Measurements from ENCODE around the gene GLIPR1. TPM values are rescaled to one million over a fixed set of nuclear protein-coding genes. Genes with fewer than 3 reads are reported as not detected.
"Not testable (repeated sequence)": the region's sequence is repeated elsewhere in the genome, so short reads cannot be mapped to it uniquely, and the experiment has no call there.

The GLIPR1 gene
- total RNA-seq, 5 donors from 2014 or later (not counting 1 experiment from before 2014, with no cell fraction given) = 42.9 to 102 (median 53.5) TPM

- H3K9me3 Mint-ChIP-seq = peaks cover 0 to 12% (median 2%) of the 10 kb centered on the region in 3 donors
- no peak overlapping the region for H3K4me3 Mint-ChIP-seq
- H3K9me3 ChIP-seq = no peaks in the 10 kb centered on the region
- ChIA-PET CTCF (interaction anchor here (0.8 to 1.1 kb wide), 2 partner anchors 45 to 141 kb away, joined by 3 read pairs; no protein-coding TSS in a partner anchor), POLR2A (interaction anchor here in 1 of 2 donors (1.0 kb wide), 1 partner anchor 45 kb away, joined by 3 read pairs; no protein-coding TSS in a partner anchor)
- H3K4me1 Mint-ChIP-seq = peaks cover 0 to 16% (median 5%) of the 10 kb centered on the region in 3 donors
- no peak for ATAC-seq (replicated peaks in 1 of 4)
- no peak overlapping the region for H3K4me3 ChIP-seq (ENCODE audit: control insufficient read depth in 1 of 2, extremely low read depth in 1 of 2, low read length in 1 of 2)
- peaks cover 0 to 7% of the 10 kb centered on the region in 2 experiments for H3K27me3 ChIP-seq (replicated peaks in 1 of 2; ENCODE audit: control insufficient read depth in 2 of 2, extremely low read depth in 1 of 2, insufficient read depth in 2 of 2, low read length in 1 of 2)
- no peak overlapping the region for H3K27ac Mint-ChIP-seq
- peaks cover 0 to 12% of the 10 kb centered on the region in 2 experiments for H3K4me1 ChIP-seq (ENCODE audit: control insufficient read depth in 1 of 2, extremely low read depth in 1 of 2, insufficient read depth in 2 of 2, low read length in 2 of 2)
- no peak overlapping the region for H3K27ac ChIP-seq (ENCODE audit: low read length)
- H3K27me3 Mint-ChIP-seq = peaks cover 4 to 13% of the 10 kb centered on the region in 2 donors
- H3K36me3 ChIP-seq (ENCODE audit: control insufficient read depth in 2 of 2, extremely low read depth in 1 of 2, insufficient read depth in 1 of 2, low read length in 1 of 2) = no peaks in the 10 kb centered on the region
- peaks cover 4% of the 10 kb centered on the region for H3K36me3 Mint-ChIP-seq
- DNase-seq = no peak
Observed at GRCh38 chr12:75439930-75440329, 40.6 kb upstream of the GLIPR1 start.

GRCh38 chr12:75441687-75442449 is 38.7 kb upstream of the GLIPR1 start:
- POLR2A ChIA-PET = not testable (repeated sequence)

GRCh38 chr12:75442454-75442853 is 38.1 kb upstream of the GLIPR1 start:
- Mint-ChIP-seq H3K4me1 (peaks cover 0 to 15% (median 5%) of the 10 kb centered on the region in 3 donors), H3K27me3 (peaks cover 4 to 13% of the 10 kb centered on the region in 2 donors)
- H3K27ac ChIP-seq (ENCODE audit: low read length); H3K9me3 Mint-ChIP-seq; H3K27me3 ChIP-seq (replicated peaks in 1 of 2; ENCODE audit: control insufficient read depth in 2 of 2, extremely low read depth in 1 of 2, insufficient read depth in 2 of 2, low read length in 1 of 2); H3K36me3 ChIP-seq (ENCODE audit: control insufficient read depth in 2 of 2, extremely low read depth in 1 of 2, insufficient read depth in 1 of 2, low read length in 1 of 2); H3K4me3 ChIP-seq (ENCODE audit: control insufficient read depth in 1 of 2, extremely low read depth in 1 of 2, low read length in 1 of 2); H3K27ac Mint-ChIP-seq; DNase-seq; ATAC-seq (replicated peaks in 1 of 4); H3K9me3 ChIP-seq; H3K36me3 Mint-ChIP-seq; H3K4me3 Mint-ChIP-seq: not testable (repeated sequence)
- CTCF ChIA-PET = interaction anchor here (0.6 to 0.7 kb wide), 2 partner anchors 15 to 37 kb away, joined by 3 to 4 read pairs; no protein-coding TSS in a partner anchor
- peaks cover 0 to 12% of the 10 kb centered on the region in 2 experiments for H3K4me1 ChIP-seq (ENCODE audit: control insufficient read depth in 1 of 2, extremely low read depth in 1 of 2, insufficient read depth in 2 of 2, low read length in 2 of 2)
- POLR2A ChIA-PET = interaction anchor here (0.6 kb wide), 2 partner anchors 14 to 43 kb away, joined by 3 read pairs; no protein-coding TSS in a partner anchor
- no CpG with 5 or more reads among the region's 3 CpGs for WGBS (ENCODE audit: insufficient coverage)

More at GRCh38 chr12:75441687-75442449, 38.7 kb upstream of the GLIPR1 start:
- 50% methylated on average over 3 of the region's 4 CpGs for WGBS (ENCODE audit: insufficient coverage)
- CTCF ChIA-PET = interaction anchor here in 1 of 2 donors (0.6 kb wide), 1 partner anchor 38 kb away, joined by 4 read pairs; no protein-coding TSS in a partner anchor
- not testable (repeated sequence) for H3K36me3 ChIP-seq (ENCODE audit: control insufficient read depth in 2 of 2, extremely low read depth in 1 of 2, insufficient read depth in 1 of 2, low read length in 1 of 2); H3K27me3 ChIP-seq (replicated peaks in 1 of 2; ENCODE audit: control insufficient read depth in 2 of 2, extremely low read depth in 1 of 2, insufficient read depth in 2 of 2, low read length in 1 of 2); H3K9me3 Mint-ChIP-seq; H3K4me3 Mint-ChIP-seq; H3K9me3 ChIP-seq; H3K27ac Mint-ChIP-seq; H3K27ac ChIP-seq (ENCODE audit: low read length); ATAC-seq (replicated peaks in 1 of 4); H3K36me3 Mint-ChIP-seq; H3K4me3 ChIP-seq (ENCODE audit: control insufficient read depth in 1 of 2, extremely low read depth in 1 of 2, low read length in 1 of 2)
- Mint-ChIP-seq H3K4me1 (peaks cover 0 to 16% (median 5%) of the 10 kb centered on the region in 3 donors), H3K27me3 (peaks cover 4 to 13% of the 10 kb centered on the region in 2 donors)
- peak in 1 of 35 experiments; percentile 11 for DNase-seq
- peaks cover 0 to 12% of the 10 kb centered on the region in 2 experiments for H3K4me1 ChIP-seq (ENCODE audit: control insufficient read depth in 1 of 2, extremely low read depth in 1 of 2, insufficient read depth in 2 of 2, low read length in 2 of 2)

GRCh38 chr12:75443709-75444108 is 36.8 kb upstream of the GLIPR1 start:
- Histone ChIP-seq H3K4me1 (ENCODE audit: control insufficient read depth in 1 of 2, extremely low read depth in 1 of 2, insufficient read depth in 2 of 2, low read length in 2 of 2) (no peaks in the 10 kb centered on the region), H3K27ac (ENCODE audit: low read length) (no peak overlapping the region), H3K36me3 (ENCODE audit: control insufficient read depth in 2 of 2, extremely low read depth in 1 of 2, insufficient read depth in 1 of 2, low read length in 1 of 2) (no peaks in the 10 kb centered on the region), H3K4me3 (ENCODE audit: control insufficient read depth in 1 of 2, extremely low read depth in 1 of 2, low read length in 1 of 2) (no peak overlapping the region), H3K27me3 (replicated peaks in 1 of 2; ENCODE audit: control insufficient read depth in 2 of 2, extremely low read depth in 1 of 2, insufficient read depth in 2 of 2, low read length in 1 of 2) (peaks cover 0 to 7% of the 10 kb centered on the region in 2 experiments), H3K9me3 (no peaks in the 10 kb centered on the region)
- DNase-seq (no peak), ATAC-seq (replicated peaks in 1 of 4) (no peak)
- Mint-ChIP-seq H3K4me3 (no peak overlapping the region), H3K36me3 (peaks cover 4% of the 10 kb centered on the region), H3K9me3 (peaks cover 0 to 4% (median 2%) of the 10 kb centered on the region in 3 donors), H3K27ac (no peak overlapping the region), H3K4me1 (peaks cover 0 to 4% (median 2%) of the 10 kb centered on the region in 3 donors), H3K27me3 (peaks cover 4 to 13% of the 10 kb centered on the region in 2 donors)
- ChIA-PET POLR2A (no interaction called here), CTCF (no interaction called here)
- no CpG with 5 or more reads among the region's 3 CpGs for WGBS (ENCODE audit: insufficient coverage)

GRCh38 chr12:75444429-75445136 is 36.0 kb upstream of the GLIPR1 start:
- Mint-ChIP-seq H3K27ac (no peak overlapping the region), H3K9me3 (peaks cover 0 to 4% (median 2%) of the 10 kb centered on the region in 3 donors), H3K4me3 (no peak overlapping the region), H3K36me3 (peaks cover 4% of the 10 kb centered on the region), H3K4me1 (no peaks in the 10 kb centered on the region), H3K27me3 (peaks cover 4 to 13% of the 10 kb centered on the region in 2 donors)
- Histone ChIP-seq H3K9me3 (no peaks in the 10 kb centered on the region), H3K36me3 (ENCODE audit: control insufficient read depth in 2 of 2, extremely low read depth in 1 of 2, insufficient read depth in 1 of 2, low read length in 1 of 2) (no peaks in the 10 kb centered on the region), H3K27me3 (replicated peaks in 1 of 2; ENCODE audit: control insufficient read depth in 2 of 2, extremely low read depth in 1 of 2, insufficient read depth in 2 of 2, low read length in 1 of 2) (peaks cover 0 to 7% of the 10 kb centered on the region in 2 experiments), H3K27ac (ENCODE audit: low read length) (no peak overlapping the region), H3K4me3 (ENCODE audit: control insufficient read depth in 1 of 2, extremely low read depth in 1 of 2, low read length in 1 of 2) (no peak overlapping the region), H3K4me1 (ENCODE audit: control insufficient read depth in 1 of 2, extremely low read depth in 1 of 2, insufficient read depth in 2 of 2, low read length in 2 of 2) (no peaks in the 10 kb centered on the region)
- ChIA-PET CTCF (no interaction called here), POLR2A (no interaction called here)
- 90% methylated on average over 2 of the region's 6 CpGs for WGBS (ENCODE audit: insufficient coverage)
- no peak for ATAC-seq (replicated peaks in 1 of 4)
- no peak for DNase-seq

DNA sequence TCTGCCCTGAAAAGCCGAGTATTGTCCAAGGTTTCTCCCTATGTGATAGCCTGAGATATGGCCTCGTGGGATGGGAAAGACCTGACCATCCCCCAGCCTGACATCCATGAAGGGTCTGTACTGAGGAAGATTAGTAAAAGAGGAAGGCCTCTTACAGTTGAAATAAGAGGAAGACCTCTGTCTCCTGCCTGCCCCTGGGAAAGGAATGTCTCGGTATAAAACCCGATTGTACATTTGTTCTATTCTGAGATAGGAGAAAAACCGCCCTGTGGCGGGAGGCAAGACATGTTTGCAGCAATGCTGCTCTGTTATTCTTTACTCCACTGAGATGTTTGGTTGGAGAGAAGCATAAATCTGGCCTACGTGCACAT is 35.4 kb upstream of the GLIPR1 start:
- H3K27ac ChIP-seq (ENCODE audit: low read length); H3K4me1 ChIP-seq (ENCODE audit: control insufficient read depth in 1 of 2, extremely low read depth in 1 of 2, insufficient read depth in 2 of 2, low read length in 2 of 2); ATAC-seq (replicated peaks in 1 of 4); DNase-seq; H3K4me1 Mint-ChIP-seq; H3K36me3 ChIP-seq (ENCODE audit: control insufficient read depth in 2 of 2, extremely low read depth in 1 of 2, insufficient read depth in 1 of 2, low read length in 1 of 2); H3K36me3 Mint-ChIP-seq; H3K9me3 ChIP-seq; H3K4me3 Mint-ChIP-seq; CTCF ChIA-PET; H3K27me3 ChIP-seq (replicated peaks in 1 of 2; ENCODE audit: control insufficient read depth in 2 of 2, extremely low read depth in 1 of 2, insufficient read depth in 2 of 2, low read length in 1 of 2); H3K4me3 ChIP-seq (ENCODE audit: control insufficient read depth in 1 of 2, extremely low read depth in 1 of 2, low read length in 1 of 2); H3K9me3 Mint-ChIP-seq; POLR2A ChIA-PET; H3K27ac Mint-ChIP-seq: not testable (repeated sequence)
- peaks cover 4 to 13% of the 10 kb centered on the region in 2 donors for H3K27me3 Mint-ChIP-seq
- WGBS (ENCODE audit: insufficient coverage) = 73% methylated on average over 3 of the region's 7 CpGs
